HG03565 (cell line): ENCODE results near the gene RGS10.
"Not testable (repeated sequence)": the region's sequence is repeated elsewhere in the genome, so short reads cannot be mapped to it uniquely, and the experiment has no call there.

Experiments
- ATAC-seq: cut with Tn5 transposase; IDR thresholded peaks from one replicate; pipeline ENCODE4 v1.9.1; 2021; ENCODE audit warnings: mild to moderate bottlenecking, moderate library complexity; ENCODE audit not compliant: unreplicated experiment

Gene RGS10

GRCh38 chr10:119470920-119471702, 71.4 kb downstream of the RGS10 start:
- ATAC-seq = no peak

DNA sequence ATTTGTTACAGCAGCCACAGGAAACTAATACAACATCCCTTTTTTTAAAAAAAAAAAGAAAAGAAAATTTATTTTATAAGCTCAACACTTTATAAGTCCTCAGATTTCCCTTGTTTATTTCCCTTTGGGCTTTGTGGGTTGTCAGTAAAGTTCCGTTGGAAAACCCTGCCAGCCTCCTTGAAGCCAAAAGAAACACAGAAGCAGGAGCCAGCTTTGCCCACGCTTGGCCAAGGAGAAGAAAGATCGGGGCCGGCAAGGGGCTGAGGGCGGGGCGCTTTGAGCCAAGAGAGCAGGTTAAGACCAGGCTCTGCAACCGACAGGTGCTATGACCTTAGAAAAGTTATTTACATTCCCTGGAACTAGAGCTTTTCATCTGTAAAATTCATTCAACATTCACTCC, 72.7 kb downstream of the RGS10 start:
- no peak for ATAC-seq

GRCh38 chr10:119469325-119469707, 73.2 kb downstream of the RGS10 start:
- ATAC-seq = no peak

DNA sequence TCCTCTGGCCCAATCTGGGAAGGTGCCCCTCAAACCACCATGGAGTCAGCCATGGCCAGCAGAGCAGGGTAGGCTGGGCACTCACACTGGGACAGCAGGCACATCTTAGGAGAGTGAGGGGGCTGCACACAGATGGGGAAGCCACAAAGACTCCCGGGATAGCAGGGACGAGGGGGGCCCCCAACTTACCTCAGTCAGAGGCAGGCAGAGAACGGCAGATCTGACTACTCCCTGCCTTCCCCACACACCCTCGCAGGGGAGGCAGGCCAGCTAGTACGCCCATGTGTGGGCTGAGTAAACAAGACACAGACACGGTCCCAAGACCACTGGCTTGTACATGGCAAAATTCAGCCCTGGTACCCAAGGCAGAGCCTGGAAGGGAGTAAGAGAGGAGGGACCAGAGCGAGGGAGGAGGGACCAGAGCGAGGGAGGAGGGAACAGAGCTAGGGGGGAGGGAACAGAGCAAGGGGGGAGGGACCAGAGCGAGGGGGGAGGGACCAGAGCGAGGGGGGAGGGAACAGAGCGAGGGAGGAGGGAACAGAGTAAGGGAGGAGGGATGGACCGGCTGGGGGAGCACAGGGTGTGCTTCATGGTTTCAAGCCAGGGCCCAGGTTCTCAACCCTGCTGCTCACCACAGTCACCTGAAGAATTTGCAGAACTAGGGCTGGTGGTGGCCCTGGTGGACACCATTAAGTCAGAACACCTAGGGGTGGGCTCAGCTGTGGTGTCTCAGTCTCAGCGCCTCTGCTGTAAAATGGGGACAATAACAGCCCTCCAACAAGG, 73.8 kb downstream of the RGS10 start:
- ATAC-seq = no peak

DNA sequence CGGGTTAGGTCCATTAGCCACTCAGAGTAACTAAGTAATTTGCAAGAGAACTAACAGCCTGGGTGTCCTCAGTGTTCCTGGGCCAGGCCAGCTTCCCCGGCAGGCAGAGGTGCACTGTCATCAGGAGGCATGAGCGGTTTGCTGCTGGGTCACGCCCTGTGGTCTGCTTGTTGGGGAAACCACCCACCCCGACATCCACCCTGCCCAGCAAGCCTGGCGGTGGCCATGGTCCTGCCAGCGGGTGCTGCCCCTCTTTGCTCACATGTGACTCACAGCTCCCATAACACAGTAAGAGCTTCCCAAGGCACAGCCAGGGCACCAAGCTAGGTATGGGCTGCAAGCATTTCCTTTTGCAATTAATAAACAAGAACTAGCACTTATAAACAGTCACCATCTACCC, 75.9 kb downstream of the RGS10 start:
- ATAC-seq = no peak

DNA sequence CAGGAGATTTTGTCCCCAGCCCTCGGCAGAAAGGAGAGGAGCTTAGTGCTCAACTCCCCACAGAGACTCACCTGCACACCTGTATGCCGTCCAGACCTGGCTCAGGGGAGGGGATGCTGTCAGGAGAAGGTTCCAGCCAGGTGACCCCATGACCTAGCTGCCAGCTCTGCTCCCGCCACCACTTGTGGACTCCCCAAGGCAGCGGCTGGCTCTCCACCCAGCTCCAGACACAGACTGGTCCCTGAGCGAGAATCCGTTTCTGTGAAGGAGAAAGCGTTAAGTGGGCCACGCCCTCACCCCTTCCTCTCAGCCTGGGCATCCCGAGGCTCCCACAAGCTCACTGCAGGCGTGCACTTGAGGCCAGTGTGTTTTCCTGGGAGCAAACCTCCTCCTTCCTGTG, 76.4 kb downstream of the RGS10 start:
- no peak for ATAC-seq

GRCh38 chr10:119465085-119465484, 77.4 kb downstream of the RGS10 start:
- no peak for ATAC-seq

DNA sequence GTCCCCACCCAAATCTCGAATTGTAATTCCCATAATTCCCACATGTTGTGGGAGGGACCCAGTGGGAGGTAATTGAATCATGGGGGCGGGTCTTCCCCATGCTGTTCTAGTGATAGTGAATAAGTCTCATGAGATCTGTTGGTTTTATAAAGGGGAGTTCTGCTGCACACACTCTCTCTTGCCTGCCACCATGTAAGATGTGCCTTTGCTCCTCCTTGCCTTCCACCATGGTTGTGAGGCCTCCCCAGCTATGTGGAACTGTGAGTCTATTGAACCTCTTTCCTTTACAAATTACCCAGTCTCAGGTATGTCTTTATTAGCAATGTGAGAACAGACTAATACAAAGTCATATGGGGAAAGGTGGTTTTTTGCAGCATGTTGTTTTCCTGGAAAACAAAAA, 79.3 kb downstream of the RGS10 start:
- not testable (repeated sequence) for ATAC-seq

DNA sequence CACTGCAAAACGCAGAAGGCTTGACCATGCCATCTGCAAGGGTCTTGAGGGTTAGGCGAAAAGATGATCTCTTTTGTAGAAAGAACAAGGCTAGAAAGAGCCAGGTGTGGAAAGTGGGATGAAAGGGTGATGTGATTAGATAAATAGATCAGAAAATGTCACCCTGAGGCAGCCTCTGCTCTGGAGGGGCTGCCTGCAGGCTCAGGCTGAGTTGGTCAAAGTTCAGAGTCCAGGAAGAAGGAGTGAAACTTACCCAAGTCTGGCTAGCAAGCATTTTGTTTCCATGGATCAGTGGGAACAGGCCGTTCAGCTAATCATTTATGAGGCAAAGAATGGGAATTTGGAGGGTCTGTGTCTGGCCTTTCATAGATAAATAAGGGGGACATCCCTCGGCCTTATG, 79.7 kb downstream of the RGS10 start:
- ATAC-seq = no peak

DNA sequence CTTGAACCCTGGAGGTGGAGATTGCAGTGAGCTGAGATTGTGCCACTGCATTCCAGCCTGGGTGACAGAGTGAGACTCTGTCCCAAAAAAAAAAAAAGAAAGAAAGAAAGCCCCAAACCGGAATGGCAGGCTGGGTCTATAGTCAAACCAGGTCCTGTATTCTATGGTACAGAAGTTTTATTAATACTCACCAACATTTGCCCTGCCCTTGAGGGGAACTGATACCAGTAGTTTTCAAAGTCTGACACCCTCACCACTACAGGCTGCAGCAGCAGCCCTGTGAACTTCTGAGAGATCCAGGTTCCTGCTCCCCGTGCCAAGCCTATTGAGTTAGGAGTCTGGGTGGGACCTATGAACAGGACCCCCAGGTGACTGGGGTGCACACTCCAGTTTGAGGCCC, 80.6 kb downstream of the RGS10 start:
- peak; percentile 51 for ATAC-seq

DNA sequence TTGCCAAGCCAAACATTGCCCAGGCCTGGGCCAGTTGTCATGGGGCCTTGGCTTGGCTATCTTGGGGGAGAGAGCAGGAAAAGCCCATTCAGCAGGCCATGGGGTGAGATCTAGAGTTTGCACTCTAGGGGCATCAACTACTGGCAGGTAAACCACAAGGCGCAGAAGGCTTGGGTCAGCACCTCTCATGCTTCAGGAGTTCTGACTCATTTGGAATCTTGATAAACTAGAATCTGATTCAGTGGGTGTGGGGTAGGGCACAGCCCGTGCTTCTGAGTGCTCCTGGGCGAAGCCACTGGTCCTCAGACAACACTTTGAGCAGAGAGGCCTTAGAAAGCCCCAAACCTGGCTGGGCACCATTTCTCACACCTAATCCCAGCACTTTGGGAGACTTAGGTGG, 81.1 kb downstream of the RGS10 start:
- ATAC-seq = no peak

GRCh38 chr10:119460369-119461195, 81.9 kb downstream of the RGS10 start:
- ATAC-seq = no peak

DNA sequence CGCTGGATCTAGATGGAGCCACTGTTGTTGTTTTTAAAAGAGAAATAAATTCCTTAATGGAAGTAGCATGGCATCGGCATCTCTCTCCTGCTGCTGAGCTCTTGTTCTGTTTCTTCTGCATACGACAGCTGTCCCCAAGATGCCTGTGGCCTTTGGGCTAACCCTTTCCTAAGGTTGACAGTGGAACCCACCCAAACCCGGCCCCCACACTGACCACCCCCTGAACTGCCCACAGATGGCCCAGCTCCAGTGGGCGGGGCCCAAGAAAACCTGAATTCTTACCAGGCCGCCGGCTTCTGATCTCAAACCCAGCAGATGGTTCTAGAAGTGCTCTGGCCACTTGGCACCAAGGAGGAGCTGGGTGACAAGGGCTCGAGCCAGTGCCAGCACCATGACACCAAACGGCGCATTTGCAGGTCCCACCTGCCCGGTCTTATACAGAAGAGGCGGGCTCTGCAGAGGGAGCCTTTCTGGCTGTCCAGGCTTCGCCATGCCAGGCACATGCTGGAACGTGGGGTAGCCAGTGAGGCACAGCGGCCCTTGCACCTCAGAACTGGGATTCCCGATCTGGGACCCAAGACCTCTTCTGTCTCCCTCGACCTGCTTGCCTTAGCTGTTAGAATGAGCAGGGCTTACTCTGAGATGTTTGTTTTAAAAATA, 82.7 kb downstream of the RGS10 start:
- no peak for ATAC-seq

- ATAC-seq = no peak
Measured at GRCh38 chr10:119457966-119458766, 84.4 kb downstream of the RGS10 start.

DNA sequence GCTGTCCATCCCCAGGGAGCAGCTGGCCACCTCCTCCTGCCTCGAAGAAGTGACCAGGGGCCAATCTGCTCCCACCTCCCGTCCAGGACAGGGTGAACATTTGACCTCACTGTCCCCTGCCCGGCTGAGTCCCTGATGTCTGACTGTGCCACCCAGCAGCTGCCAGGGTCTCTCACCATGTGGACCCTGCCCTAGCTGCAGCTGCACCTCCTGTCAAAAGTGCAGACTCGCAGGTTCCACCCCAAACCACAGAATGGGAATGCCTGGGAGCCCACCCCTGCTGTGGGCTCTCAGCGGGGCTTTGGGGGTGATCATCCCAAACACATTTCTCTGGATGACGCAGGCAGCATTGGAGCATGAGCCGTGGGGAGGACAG, 86.1 kb downstream of the RGS10 start:
- no peak for ATAC-seq

DNA sequence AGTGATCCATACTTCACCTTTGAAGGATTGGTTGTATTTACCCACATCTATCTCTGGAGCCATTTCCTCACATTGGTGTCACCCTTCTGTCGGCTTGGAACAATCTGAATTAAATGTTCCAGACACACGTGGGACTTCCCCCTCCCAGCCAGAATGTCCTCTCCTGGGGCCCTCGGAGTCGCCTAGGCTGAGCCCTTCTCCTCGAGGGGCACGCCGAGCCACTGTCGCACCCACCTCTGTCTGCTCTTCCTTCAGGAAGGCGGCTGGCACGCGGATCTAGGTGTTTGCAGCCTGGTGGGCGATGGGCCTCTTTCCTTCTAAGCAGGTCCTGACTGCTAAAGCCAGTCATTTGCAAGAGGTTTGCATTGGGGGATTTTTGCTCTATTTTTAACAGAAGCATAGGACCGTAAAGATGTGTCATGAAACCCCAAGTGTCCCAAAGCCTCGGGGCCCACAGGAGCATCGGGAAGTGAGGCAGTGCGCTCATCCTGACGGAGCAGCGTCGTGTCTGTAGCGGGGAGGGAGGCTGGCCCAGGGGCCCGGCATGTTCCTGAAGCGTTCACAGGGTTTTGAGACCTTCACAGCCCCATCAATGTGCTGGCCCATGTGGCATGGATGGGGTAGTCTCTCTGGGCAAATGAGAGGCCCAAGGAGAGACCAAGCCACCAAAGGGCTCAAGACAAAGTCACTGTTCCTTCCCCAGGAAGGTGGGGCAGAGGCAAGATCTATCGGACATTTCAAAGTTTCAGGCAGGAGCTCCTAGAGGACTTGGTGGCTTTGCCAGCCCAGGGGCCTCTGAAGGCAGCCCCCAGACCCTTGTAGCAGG, 86.7 kb downstream of the RGS10 start:
- ATAC-seq = no peak

DNA sequence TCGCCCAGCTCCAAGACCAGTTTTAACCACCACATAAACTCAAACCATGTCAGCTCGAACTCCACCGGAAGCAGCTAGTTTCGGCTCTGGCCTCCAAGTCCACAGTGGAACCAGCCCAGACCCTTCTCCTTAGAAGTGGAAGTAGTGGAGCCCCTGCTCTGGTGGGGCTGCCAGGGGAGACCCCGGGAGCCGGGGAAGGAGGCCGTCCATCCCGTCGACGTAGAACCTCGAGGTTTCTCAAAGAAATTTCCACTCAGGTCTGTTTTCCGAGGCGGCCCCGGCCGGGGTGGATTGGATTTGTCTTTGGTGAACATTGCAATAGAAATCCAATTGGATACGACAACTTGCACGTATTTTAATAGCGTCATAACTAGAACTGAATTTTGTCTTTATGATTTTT, 87.5 kb downstream of the RGS10 start:
- no peak for ATAC-seq

DNA sequence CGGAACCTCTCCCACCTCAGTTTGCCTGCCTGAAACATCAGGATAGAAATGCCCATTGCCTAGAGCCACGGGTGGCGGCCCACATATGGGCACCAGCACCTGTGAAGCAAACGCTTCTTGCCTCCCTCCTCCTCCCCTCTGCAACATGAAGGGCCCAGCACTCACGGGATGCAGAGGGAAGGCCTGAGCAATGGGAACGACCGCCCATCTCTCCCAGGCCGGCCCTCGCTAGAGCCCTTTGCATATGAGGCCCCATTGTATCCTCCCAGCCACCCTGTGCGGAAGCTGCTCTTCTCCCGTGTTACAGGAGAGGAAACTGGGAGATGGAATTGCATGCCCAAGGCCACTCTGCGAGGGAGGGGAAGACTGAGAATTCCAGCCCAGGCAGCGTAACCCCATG, 88.2 kb downstream of the RGS10 start:
- no peak for ATAC-seq

DNA sequence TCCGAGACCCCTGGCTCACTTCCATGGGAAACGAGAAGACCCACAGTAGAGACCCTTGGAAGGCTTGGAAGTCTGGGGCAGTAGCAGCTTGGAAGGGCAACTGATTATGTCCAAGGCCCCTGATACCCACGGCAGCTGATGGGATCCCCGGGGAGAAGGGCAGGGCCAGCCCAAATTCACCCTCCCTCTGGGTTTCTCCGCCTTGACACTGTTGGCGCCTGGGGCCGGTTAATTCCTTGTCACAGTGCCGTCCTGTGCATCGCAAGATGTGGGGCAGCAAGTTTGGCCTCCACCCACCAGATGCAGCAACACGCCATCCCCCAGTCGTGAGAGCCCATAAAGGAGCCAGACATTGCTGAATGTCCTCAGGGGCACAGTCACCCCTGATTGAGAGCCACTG, 89.2 kb downstream of the RGS10 start:
- ATAC-seq = no peak
